IMR-90 (cell line): ENCODE results near the gene DUSP22. TPM values are rescaled to one million over a fixed set of nuclear protein-coding genes. Genes with fewer than 3 reads are reported as not detected.

Experiments
- ATAC-seq: fragments of 200-7000 bp; cut with Tn5 transposase; 2 replicates; pipeline ENCODE4 v1.9.1; 2020; ENCODE audit warnings: low read depth, mild to moderate bottlenecking, moderate library complexity
- BruUV-seq: library from RNA; stranded (reverse); fragments of 400-500 nt; replicated peaks from 2 replicates; lab custom pipeline; 2021; lab: Mats Ljungman, UMichigan
- CTCF ChIA-PET: fragments of 300-600 bp; formaldehyde crosslinking; extraction: SDS; loops from one replicate; lab custom pipeline; 2021; ENCODE audit warnings: antibody characterized with exemption; lab: Yijun Ruan, JAX
- POLR2A ChIA-PET: fragments of 300-600 bp; sonication (Branson Sonifier 250); formaldehyde crosslinking; loops from one replicate; lab custom pipeline; 2022; ENCODE audit warnings: antibody characterized with exemption; ENCODE audit not compliant: unreplicated experiment; lab: Charles Lee
- DNase-seq: peaks from one replicate; pipeline ENCODE4 v3.0.0; 2013
- H2AFZ ChIP-seq: replicated peaks from 2 replicates; pipeline ENCODE3; 2013; ENCODE audit warnings: low read length, mild to moderate bottlenecking; ENCODE audit not compliant: poor library complexity
- H2AK5ac ChIP-seq: 2 replicates; pipeline ENCODE4 v1.6.1; 2013; ENCODE audit warnings: low read depth, low read length, inconsistent platforms
- H2AK9ac ChIP-seq: replicated peaks from 2 replicates; pipeline ENCODE3; 2013; ENCODE audit warnings: mild to moderate bottlenecking, low read depth, low read length, moderate library complexity; ENCODE audit not compliant: poor library complexity
- H2BK120ac ChIP-seq: 2 replicates; pipeline ENCODE4 v1.6.1; 2013; ENCODE audit warnings: low read depth, low read length, inconsistent platforms
- H2BK15ac ChIP-seq: 3 replicates; pipeline ENCODE4 v1.6.1; 2013; ENCODE audit warnings: low read depth, low read length, inconsistent platforms
- H2BK20ac ChIP-seq: 2 replicates; pipeline ENCODE4 v1.6.1; 2013; ENCODE audit warnings: low read depth, mild to moderate bottlenecking, inconsistent platforms, low read length, moderate library complexity
- H2BK5ac ChIP-seq: 2 replicates; pipeline ENCODE4 v1.6.1; 2013; ENCODE audit warnings: mild to moderate bottlenecking, low read depth, low read length, inconsistent platforms; ENCODE audit not compliant: poor library complexity, severe bottlenecking
- H3K14ac ChIP-seq: replicated peaks from 2 replicates; pipeline ENCODE4 v1.6.1; 2013; ENCODE audit warnings: low read depth, low read length, inconsistent platforms
- H3K18ac ChIP-seq: 2 replicates; pipeline ENCODE4 v1.6.1; 2013; ENCODE audit warnings: low read depth, low read length, control low read depth
- H3K23ac ChIP-seq: 2 replicates; pipeline ENCODE4 v1.6.1; 2013; ENCODE audit warnings: low read depth, low read length, inconsistent platforms
- H3K27ac ChIP-seq: 2 replicates; pipeline ENCODE4 v1.5.1; 2013; ENCODE audit warnings: mild to moderate bottlenecking, control low read depth, low read length; ENCODE audit not compliant: insufficient read depth
- H3K27me3 ChIP-seq: 2 replicates; pipeline ENCODE4 v1.6.1; 2013; ENCODE audit warnings: low read length; ENCODE audit not compliant: control insufficient read depth, insufficient read depth
- H3K36me3 ChIP-seq: 2 replicates; pipeline ENCODE4 v1.6.1; 2013; ENCODE audit warnings: low read length, mixed read lengths; ENCODE audit not compliant: control insufficient read depth, insufficient read depth
- H3K4ac ChIP-seq: 2 replicates; pipeline ENCODE4 v1.6.1; 2013; ENCODE audit warnings: low read depth, low read length, inconsistent platforms
- H3K4me1 ChIP-seq: 2 replicates; pipeline ENCODE4 v1.6.1; 2013; ENCODE audit warnings: low read length, mixed read lengths; ENCODE audit not compliant: control insufficient read depth, insufficient read depth
- H3K4me2 ChIP-seq: 2 replicates; pipeline ENCODE4 v1.6.1; 2013; ENCODE audit warnings: low read depth, mild to moderate bottlenecking, control low read depth, low read length, moderate library complexity
- H3K4me3 ChIP-seq: 2 replicates; pipeline ENCODE4 v1.5.1; 2013; ENCODE audit warnings: low read depth, mild to moderate bottlenecking, control low read depth, low read length, moderate library complexity; ENCODE audit not compliant: insufficient read depth
- H3K56ac ChIP-seq: 2 replicates; pipeline ENCODE4 v1.6.1; 2013; ENCODE audit warnings: low read length, inconsistent platforms; ENCODE audit not compliant: insufficient read depth; ENCODE audit errors: extremely low read depth
- H3K79me1 ChIP-seq, 2 experiments: 2 replicates each; pipeline ENCODE4 v1.6.1; 2013; ENCODE audit warnings: low read length in 2 of 2, inconsistent platforms in 1 of 2, low read depth in 1 of 2
- H3K9ac ChIP-seq: 2 replicates; pipeline ENCODE4 v1.6.1; 2013; ENCODE audit warnings: low read depth, low read length, control low read depth
- H3K9me1 ChIP-seq: 2 replicates; pipeline ENCODE4 v1.6.1; 2013; ENCODE audit warnings: low read length, inconsistent platforms; ENCODE audit not compliant: insufficient read depth
- H3K9me3 ChIP-seq: 2 replicates; pipeline ENCODE4 v1.6.1; 2013; ENCODE audit warnings: low read length; ENCODE audit not compliant: control insufficient read depth, insufficient read depth
- H4K20me1 ChIP-seq: 2 replicates; pipeline ENCODE4 v1.6.1; 2013; ENCODE audit warnings: low read length, inconsistent platforms; ENCODE audit not compliant: insufficient read depth
- H4K5ac ChIP-seq: 2 replicates; pipeline ENCODE4 v1.6.1; 2013; ENCODE audit warnings: mild to moderate bottlenecking, low read depth, low read length, control low read depth
- H4K8ac ChIP-seq, 2 experiments: 2 replicates each; pipeline ENCODE4 v1.6.1; 2013; ENCODE audit warnings: low read depth in 2 of 2, low read length in 2 of 2, control low read depth in 1 of 2, inconsistent platforms in 1 of 2
- H4K91ac ChIP-seq: 2 replicates; pipeline ENCODE4 v1.6.1; 2013; ENCODE audit warnings: low read depth, low read length, inconsistent platforms; ENCODE audit not compliant: insufficient read depth
- BHLHE40 ChIP-seq: fragments of 150-350 bp; IDR thresholded peaks from 2 replicates; pipeline ENCODE4 v1.6.1; 2016; ENCODE audit warnings: mild to moderate bottlenecking, low read depth, low read length
- CEBPB ChIP-seq: IDR thresholded peaks from 2 replicates; pipeline ENCODE4 v1.6.1; 2012; ENCODE audit warnings: low read depth, low read length, improper control_type of control experiment
- CHD1 ChIP-seq: IDR thresholded peaks from 2 replicates; pipeline ENCODE4 v1.6.1; 2012; ENCODE audit warnings: low read depth, low read length, improper control_type of control experiment
- CTCF ChIP-seq: conservative IDR thresholded peaks from 2 replicates; pipeline ENCODE4 v1.5.1; 2012; ENCODE audit warnings: mild to moderate bottlenecking, low read depth, low read length, improper control_type of control experiment
- ELK1 ChIP-seq: fragments of 150-350 bp; IDR thresholded peaks from 2 replicates; pipeline ENCODE4 v1.6.1; 2016; ENCODE audit warnings: low read depth, mild to moderate bottlenecking, low read length, moderate library complexity, borderline replicate concordance
- FOS ChIP-seq: fragments of 150-350 bp; IDR thresholded peaks from 2 replicates; pipeline ENCODE4 v1.6.1; 2016; ENCODE audit warnings: low read depth, low read length
- MAFK ChIP-seq: IDR thresholded peaks from 2 replicates; pipeline ENCODE4 v1.6.1; 2012; ENCODE audit warnings: low read depth, low read length, improper control_type of control experiment
- MXI1 ChIP-seq: IDR thresholded peaks from 2 replicates; pipeline ENCODE4 v1.6.1; 2012; ENCODE audit warnings: low read depth, mild to moderate bottlenecking, low read length, moderate library complexity, borderline replicate concordance
- NFE2L2 ChIP-seq: fragments of 150-350 bp; IDR thresholded peaks from 2 replicates; pipeline ENCODE4 v1.6.1; 2016; ENCODE audit warnings: low read depth, mild to moderate bottlenecking, low read length
- POLR2A ChIP-seq: IDR thresholded peaks from 2 replicates; pipeline ENCODE4 v1.6.1; 2012; ENCODE audit warnings: mild to moderate bottlenecking, low read depth, low read length
- RAD21 ChIP-seq: IDR thresholded peaks from 2 replicates; pipeline ENCODE4 v1.6.1; 2012; ENCODE audit warnings: low read length, improper control_type of control experiment
- RFX5 ChIP-seq: IDR thresholded peaks from 2 replicates; pipeline ENCODE4 v1.8.0; 2012; ENCODE audit warnings: low read depth, mild to moderate bottlenecking, low read length, moderate library complexity
- USF2 ChIP-seq: fragments of 150-350 bp; IDR thresholded peaks from 2 replicates; pipeline ENCODE4 v1.6.1; 2017; ENCODE audit warnings: mild to moderate bottlenecking, antibody characterized with exemption, low read length, low read depth
- WGBS, 2 experiments: methylation state at CpG; one replicate each; pipeline versions ENCODE4 v1.1.5 to v1.1.7; 2013; ENCODE audit warnings: missing lambda C conversion rate in 2 of 2; ENCODE audit not compliant: insufficient read length in 1 of 2; ENCODE audit errors: extremely low coverage in 2 of 2; 5-methylcytosine and 5-hydroxymethylcytosine counted together
- dilution Hi-C: fragments of 300-500 bp; cut with HindIII; formaldehyde crosslinking; loops from one replicate; pipeline ENCODE4 v1.14.3; 2018; ENCODE audit warnings: low sequenced_read_pairs; ENCODE audit not compliant: unreplicated experiment
- in situ Hi-C: fragments of 300-500 bp; cut with MboI; formaldehyde crosslinking; loops from 3 replicates; pipeline ENCODE4 v1.14.3; 2019; ENCODE audit warnings: low sequenced_read_pairs, inconsistent platforms, mixed read lengths
- intact Hi-C: fragments of 100-400 bp; cut with micrococcal nuclease; formaldehyde crosslinking; loops from 2 replicates; pipeline ENCODE4 v1.10.0; 2022
- polyA plus RNA-seq, 3 experiments: library from polyadenylated mRNA; depleted of rRNA; stranded (reverse); fragments of >200 nt; gene quantifications; 2 replicates each; pipeline ENCODE4 v1.2.3, GENCODE V29; 2012; ENCODE audit warnings: low replicate concordance in 1 of 3
- total RNA-seq: library from RNA; depleted of rRNA; stranded (reverse); fragments of >200 nt; gene quantifications from 2 replicates; pipeline ENCODE4 v1.2.3, GENCODE V29; 2012

The DUSP22 gene
- total and polyA plus RNA-seq, 2 of the 4 experiments (the other 2 are of a cell fraction) = 7.1 to 8.2 TPM

GRCh38 chr6:386688-387266 is 94.5 kb downstream of the DUSP22 start:
- Histone ChIP-seq H2AK9ac (no peak overlapping the region), H3K9me1 (no peaks in the 10 kb centered on the region), H3K9ac (no peak overlapping the region), H4K20me1 (no peaks in the 10 kb centered on the region), H3K36me3 (no peaks in the 10 kb centered on the region), H3K27me3 (peaks cover 57% of the 10 kb centered on the region), H3K79me1 (no peaks in the 10 kb centered on the region), H2BK20ac (no peak overlapping the region), H3K14ac (no peak overlapping the region), H4K8ac (no peak overlapping the region), H3K18ac (no peak overlapping the region), H2BK5ac (no peak overlapping the region), H4K91ac (no peak overlapping the region), H3K27ac (no peak overlapping the region), H3K4me2 (no peak overlapping the region), H2BK120ac (no peak overlapping the region), H3K23ac (no peak overlapping the region), H3K4me3 (no peak overlapping the region), H2BK15ac (no peak overlapping the region), H2AFZ (no peak overlapping the region), H4K5ac (no peak overlapping the region), H3K4ac (no peak overlapping the region), H3K4me1 (peaks cover 6% of the 10 kb centered on the region; the same call in 1 of the 2 replicates), H2AK5ac (no peak overlapping the region), H3K56ac (no peak overlapping the region), H3K9me3 (no peaks in the 10 kb centered on the region)
- ATAC-seq (no peak), DNase-seq (no peak)
- in situ Hi-C loops (no loop called here), dilution Hi-C loops (no loop called here), intact Hi-C loops (no loop called here)
- 100% methylated on average over 4 of the region's 18 CpGs; no CpG with 5 or more reads in 1 of the 2 experiments for WGBS, 2 experiments
- TF ChIP-seq CHD1 (no peak), BHLHE40 (no peak), RAD21 (no peak), CTCF (no peak), NFE2L2 (no peak), POLR2A (no peak), MXI1 (no peak), RFX5 (no peak), USF2 (no peak), ELK1 (no peak), MAFK (no peak), FOS (no peak), CEBPB (no peak)
- CTCF ChIA-PET = no interaction called here
- POLR2A ChIA-PET = no interaction called here
- BruUV-seq = no TSS peak
